Measurements from ENCODE around the gene IER5.
A peak's percentile ranks its signal among the peaks of the same experiment; 100 is the strongest.
"Not testable (repeated sequence)": the region's sequence is repeated elsewhere in the genome, so short reads cannot be mapped to it uniquely, and the experiment has no call there.

The IER5 gene

GRCh38 chr1:181115971-181116370, 27.5 kb downstream of the IER5 start:
- not testable (repeated sequence) for DNase-seq

DNA sequence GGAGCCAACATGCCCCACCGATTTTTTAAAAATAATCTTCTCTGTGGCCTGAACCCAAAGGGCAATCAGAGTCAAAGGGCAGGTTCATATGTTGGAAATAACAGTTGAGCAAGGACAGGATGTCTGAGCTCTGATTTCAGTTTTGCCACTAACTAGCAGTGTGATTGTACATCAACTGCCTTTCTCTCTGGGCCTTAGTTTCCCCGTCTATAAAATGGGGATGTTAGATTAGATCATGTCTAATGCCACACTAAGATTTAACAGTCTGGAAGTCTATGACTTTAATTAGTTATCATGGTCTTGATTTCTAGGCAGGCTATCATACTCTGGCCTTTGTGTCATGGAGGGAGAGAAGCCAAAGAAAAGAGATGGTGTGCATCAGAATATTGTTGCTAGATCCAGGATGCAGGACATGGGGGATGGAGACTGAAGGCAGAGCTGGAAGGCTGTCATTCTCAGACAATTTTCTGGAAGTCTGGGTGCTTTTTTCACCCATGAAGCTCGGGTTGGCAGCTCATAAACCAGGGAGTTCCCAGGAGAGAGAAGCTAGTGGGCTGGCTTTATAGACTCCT, 28.4 kb downstream of the IER5 start:
- no peak for DNase-seq

GRCh38 chr1:181117648-181118449, 29.3 kb downstream of the IER5 start:
- DNase-seq, result no peak

GRCh38 chr1:181119093-181119989, 30.8 kb downstream of the IER5 start:
- no peak for DNase-seq

DNA sequence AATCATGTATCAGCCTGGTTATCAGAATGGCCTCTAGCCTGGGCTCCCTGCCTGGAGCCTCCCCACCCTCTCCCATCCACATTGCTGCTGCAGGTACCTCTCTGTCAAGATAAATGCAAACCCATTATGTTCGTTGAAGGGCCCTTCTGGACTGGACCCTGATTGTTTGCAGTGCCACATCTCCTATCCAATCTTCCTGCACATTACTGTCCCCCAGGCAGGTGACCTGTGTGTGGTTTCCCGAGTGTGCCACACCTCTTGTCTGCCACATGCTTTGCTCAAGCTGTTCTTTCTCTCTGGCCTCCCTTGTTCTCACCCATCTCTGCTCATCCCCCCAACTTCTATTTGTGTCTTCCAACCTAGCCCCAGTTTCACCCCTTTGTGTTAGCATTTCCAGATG, 32.4 kb downstream of the IER5 start:
- DNase-seq, result no peak

- DNase-seq, result no peak
Measured at GRCh38 chr1:181121498-181121897, 33.0 kb downstream of the IER5 start.

- no peak for DNase-seq
Measured at GRCh38 chr1:181122222-181122621, 33.7 kb downstream of the IER5 start.

DNA sequence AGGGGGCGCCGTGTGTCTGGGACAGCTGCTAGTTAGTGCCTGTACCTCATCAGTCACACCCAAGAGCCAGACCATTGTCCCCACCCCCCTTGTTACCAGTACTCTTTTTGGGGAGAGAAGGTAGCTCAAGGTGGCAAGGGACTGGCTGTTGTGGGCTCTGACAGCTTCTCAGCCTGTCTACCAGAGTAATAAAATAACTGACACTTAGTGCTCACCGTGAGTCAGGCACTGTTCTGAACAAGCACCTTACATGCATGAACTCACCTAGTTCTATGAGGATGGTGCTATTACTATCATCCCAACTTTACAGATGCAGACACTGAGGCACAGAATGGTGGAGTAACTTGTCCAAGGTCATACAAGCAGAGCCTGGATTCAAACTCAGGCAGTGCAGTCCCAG, 34.7 kb downstream of the IER5 start:
- DNase-seq, result no peak

GRCh38 chr1:181124291-181124751, 35.8 kb downstream of the IER5 start:
- DNase-seq, result no peak

DNA sequence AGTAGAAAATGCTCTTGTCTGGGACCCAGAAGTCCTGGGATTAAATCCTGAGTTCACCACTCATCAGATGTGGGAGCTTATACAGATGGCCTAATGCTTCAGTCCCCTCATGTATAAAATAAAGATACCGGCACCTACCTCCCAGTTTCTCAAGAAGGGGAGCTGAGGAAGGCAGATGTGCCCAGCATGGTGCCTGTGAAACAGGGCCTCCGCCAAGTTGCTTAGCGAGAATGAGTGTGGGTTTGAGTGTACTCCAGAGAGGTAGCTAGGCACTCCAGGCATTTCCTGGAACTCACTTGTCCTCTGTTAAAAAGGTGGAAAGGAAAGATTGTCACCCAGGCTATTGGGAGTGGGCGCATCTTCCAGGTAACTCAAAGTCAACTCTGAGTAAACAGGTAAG, 37.8 kb downstream of the IER5 start:
- DNase-seq, result no peak

DNA sequence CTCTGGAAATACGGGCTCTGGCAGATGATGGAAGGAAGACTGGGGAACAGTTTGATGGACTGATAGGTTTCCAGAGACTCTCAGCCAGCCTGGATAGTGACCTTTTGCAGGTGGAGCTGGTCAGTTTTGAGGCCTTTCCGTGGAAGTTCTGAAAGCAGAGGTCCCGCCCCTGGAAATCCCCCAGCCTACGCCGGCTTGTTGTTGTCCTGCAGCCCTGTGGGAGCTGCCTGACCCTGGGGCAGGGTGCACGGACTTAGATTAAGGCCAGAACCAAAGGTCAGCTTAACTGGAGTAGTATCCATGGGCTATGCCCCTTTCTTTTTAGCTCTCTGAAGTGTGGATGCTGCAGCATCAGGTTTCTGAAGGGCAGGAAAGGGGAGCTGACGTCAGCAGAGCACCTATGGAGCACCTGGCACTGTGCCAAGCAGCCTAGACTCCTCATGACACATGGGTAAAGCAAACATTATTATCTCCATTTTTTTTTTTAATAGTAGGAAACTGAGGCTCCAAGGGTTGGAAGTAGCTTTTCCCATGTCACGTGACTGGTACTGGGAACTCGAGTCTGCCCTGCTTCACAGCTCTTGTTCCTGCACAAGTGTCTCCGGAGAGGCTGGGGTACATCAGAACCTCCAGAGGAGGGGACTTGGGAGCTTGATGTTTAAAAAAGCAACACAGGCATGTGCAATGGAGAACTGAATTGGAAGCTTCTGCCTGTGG, 38.5 kb downstream of the IER5 start:
- no peak for DNase-seq

DNA sequence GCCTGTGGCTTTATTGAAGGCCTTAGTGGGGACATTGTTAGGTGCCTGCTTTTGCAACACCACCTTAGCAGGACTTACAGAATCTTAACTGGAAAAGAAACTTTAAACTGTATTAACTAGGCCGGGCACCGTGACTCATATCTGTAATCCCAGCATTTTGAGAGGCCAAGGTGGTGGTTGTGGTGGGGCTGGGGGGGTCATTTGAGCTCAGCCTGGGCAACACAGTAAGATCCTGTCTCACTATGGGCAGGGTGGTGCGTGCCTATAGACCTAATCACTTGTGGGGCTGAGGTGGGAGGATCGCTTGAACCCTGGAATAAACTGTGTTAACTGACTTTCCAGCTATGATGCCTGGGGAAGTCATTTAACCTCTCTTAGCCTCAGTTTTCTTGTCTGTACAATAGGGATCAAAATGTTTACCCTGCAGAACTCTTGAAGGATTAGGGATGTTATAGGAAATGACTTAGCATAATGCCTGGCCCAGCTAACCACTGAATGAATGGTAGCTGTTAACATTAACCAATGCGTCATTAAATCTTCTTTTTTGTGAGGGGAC, 39.5 kb downstream of the IER5 start:
- no peak for DNase-seq

- no peak for DNase-seq
Measured at GRCh38 chr1:181128592-181129497, 40.3 kb downstream of the IER5 start.

DNA sequence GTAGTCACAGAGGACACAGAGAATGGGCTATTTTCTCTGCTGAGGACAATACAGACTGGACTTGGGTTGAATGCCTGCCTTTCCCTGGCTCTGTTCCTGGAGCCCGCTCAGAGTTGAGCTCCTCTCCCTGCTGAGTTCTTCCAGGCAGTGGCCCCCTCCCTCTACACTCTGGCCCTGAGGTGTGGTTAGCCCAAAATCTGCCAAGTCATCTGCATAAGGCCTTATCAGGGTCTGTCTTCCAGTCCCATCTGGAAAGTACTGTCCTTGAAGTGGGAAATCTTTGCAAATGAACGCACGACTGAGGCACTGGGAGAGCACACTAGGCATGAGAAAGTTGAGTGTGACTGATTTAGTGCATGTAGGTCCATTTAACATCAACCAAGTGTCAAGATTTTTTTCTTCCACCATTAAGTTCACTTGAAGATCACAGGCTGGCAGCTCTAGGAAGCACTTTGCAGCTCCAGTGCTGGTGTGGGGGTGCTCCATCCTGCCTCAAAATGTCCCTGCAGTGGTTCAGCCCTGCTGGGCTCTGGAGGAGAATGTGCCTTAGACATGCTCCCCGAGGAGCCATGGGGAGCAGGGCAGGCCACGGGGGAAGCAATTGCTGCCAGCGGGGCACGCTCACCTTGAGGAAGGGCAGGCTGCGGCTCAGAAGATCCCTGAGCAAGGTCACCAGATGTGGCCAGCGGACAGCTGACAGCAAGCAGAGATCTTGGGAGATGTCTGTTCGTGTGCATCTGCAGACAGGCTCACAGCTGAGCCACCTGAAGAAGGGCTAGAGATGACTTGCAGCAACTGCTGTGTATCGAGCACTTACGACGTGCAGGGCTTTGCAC, 41.5 kb downstream of the IER5 start:
- DNase-seq, result no peak

GRCh38 chr1:181131255-181131941, 42.9 kb downstream of the IER5 start:
- no peak for DNase-seq

- DNase-seq, result no peak
Measured at GRCh38 chr1:181133441-181133951, 45.0 kb downstream of the IER5 start.

DNA sequence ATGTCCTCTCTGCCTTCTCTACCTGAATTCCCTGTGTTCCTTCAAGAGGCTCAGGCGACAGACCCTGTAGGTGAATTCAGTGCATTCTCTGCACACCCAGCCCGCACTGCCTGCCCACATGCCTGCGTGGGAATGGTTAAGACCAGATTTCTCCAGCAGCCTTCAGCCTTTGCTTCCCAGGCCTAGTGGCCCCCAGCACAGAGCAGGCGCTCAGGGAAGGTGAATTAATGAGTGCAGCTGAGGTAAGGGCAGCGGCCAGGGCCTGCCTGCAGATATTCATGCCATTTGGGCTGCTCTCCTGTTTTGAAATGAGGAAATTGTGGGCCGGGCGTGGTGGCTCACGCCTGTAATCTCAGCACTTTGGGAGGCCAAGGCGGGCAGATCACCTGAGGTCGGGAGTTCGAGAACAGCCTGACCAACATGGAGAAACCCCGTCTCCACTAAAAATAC, 45.5 kb downstream of the IER5 start:
- DNase-seq, result no peak

DNA sequence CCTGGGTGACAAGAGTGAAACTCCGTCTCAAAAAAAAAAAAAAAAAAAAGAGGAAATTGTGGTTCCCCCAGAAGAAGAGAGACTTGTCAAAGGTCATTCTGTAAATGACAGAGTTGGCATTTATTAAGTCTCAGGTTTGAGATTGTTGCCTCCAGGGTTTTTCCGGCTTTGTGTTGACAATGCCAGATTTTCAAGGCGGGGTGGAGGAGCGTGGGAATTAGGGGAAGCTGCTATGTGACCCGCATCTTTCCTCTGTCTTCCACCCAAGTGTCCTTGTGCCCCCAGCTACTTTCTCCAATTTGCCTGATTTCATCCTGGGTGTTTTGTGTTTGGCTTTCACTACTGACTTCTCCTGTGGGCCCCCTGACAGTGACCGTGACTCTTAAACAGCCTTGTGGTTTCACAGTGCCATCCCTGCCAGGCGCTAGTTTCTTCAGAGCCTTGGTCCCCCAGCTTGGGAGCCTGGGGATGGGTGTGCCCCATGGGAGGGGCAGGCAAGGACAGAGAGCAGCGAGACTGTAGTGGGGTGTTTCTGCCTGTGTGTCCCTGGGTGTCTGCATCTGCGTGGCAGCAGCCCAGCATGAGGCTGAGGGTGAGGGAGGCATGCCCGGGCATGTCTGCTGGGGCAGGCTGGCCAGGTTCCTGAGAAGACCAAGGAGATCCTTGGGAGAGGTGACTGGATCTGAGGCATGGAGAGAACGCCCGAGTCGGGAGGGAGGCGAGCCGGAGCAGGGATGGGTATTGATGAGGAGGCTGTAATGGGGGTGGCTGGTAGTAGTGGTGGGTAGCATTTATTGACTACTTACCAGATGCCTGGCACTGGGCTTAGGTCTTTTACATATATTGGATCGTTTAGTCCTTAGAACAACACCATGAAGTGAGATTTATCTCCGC, 46.3 kb downstream of the IER5 start:
- peak; percentile 16 for DNase-seq

DNA sequence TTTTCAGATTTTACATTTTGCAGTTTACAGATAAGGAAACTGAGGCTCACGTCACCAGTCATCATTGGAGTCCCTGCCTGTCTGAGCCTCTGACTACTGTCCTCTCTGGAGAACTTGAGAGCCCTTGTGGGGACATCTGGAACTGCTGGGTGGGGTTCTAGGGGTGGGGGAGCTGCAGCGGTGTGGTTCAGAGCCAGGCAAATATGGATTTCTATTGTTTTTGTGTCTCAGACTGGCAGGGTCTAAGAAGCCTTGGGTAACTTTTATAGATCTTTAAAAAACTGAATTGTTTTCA, 46.9 kb downstream of the IER5 start:
- peak; percentile 33 for DNase-seq

Measured in CD4-positive, alpha-beta T cell treated with Interleukin-17A for 4 hours (primary cell).